Adrenal gland (tissue), 12 donors: Measurements from ENCODE around the gene DLG5. TPM values are rescaled to one million over a fixed set of nuclear protein-coding genes. Genes with fewer than 3 reads are reported as not detected.
A peak's percentile ranks its signal among the peaks of the same experiment; 100 is the strongest.
"Not testable (repeated sequence)": the region's sequence is repeated elsewhere in the genome, so short reads cannot be mapped to it uniquely, and the experiment has no call there.

Experiments used
- DNase-seq, 7 donors: peaks; one replicate each; pipeline ENCODE4 v3.0.0-alpha.2; 2019 to 2020
- H3K27ac ChIP-seq, 5 donors: fragments of 200-600 bp; sonication (generic) in 4 of 5; 1 replicate in 3 of 5; 2 replicates in 2 of 5; pipeline versions ENCODE4 v1.5.1 to v1.8.0; 2016 to 2020; ENCODE audit warnings: mild to moderate bottlenecking in 1 of 5
- H3K27me3 ChIP-seq: fragments of 200-600 bp; 2 replicates; pipeline ENCODE4 v1.8.0; 2021
- H3K36me3 ChIP-seq, 2 donors: fragments of 200-600 bp; replicated peaks in 1 of 2; 1 replicate in 1 of 2; 2 replicates in 1 of 2; pipeline versions ENCODE4 v1.5.1 to v1.8.0; 2018 to 2022
- H3K4me1 ChIP-seq, 2 donors: fragments of 200-600 bp; replicated peaks in 1 of 2; 1 replicate in 1 of 2; 2 replicates in 1 of 2; pipeline versions ENCODE4 v1.5.1 to v1.8.0; 2018 to 2021
- H3K4me3 ChIP-seq, 4 donors: fragments of 200-600 bp; sonication (generic) in 3 of 4; one replicate each; pipeline ENCODE4 v1.5.1; 2016 to 2018
- H3K9me3 ChIP-seq, 3 donors: fragments of 200-600 bp; sonication (generic) in 1 of 3; replicated peaks in 1 of 3; 1 replicate in 2 of 3; 2 replicates in 1 of 3; pipeline versions ENCODE4 v1.5.1 to v1.8.0; 2016 to 2021
- POLR2A ChIP-seq, 2 donors: fragments of 450-650 bp; IDR thresholded peaks; one replicate each; pipeline ENCODE4 v1.6.1; 2017; ENCODE audit warnings: antibody characterized with exemption in 2 of 2, mild to moderate bottlenecking in 2 of 2, moderate library complexity in 1 of 2
- WGBS, 4 donors: extraction: QIAGEN DNeasy Blood & Tissue Kit in 2 of 4; methylation state at CpG; one replicate each; pipeline versions ENCODE4 v1.1.5 to v1.1.7; 2013 to 2017; 5-methylcytosine and 5-hydroxymethylcytosine counted together
- intact Hi-C, 2 donors: fragments of 100-400 bp; cut with DNase I; formaldehyde crosslinking; loops; one replicate each; pipeline versions ENCODE4 v1.14.1 to v1.15.0; 2022 to 2023
- polyA plus RNA-seq, 3 donors: library from polyadenylated mRNA; stranded (reverse); fragments of 200-250 nt in 2 of 3; fragments of 350-450 nt in 1 of 3; fragmentation: Illumina TruSeq in 1 of 3; extraction: RNeasy Lipid Tissue Mini Kit (QIAGEN cat#74804) in 1 of 3; gene quantifications; one replicate each; pipeline ENCODE4 v1.2.3, GENCODE V29; 2013 to 2014
- total RNA-seq, 9 donors: library from RNA; depleted of rRNA in 4 of 9; stranded (reverse); fragments of >200 nt in 4 of 9; fragments of 120-200 nt in 1 of 9; fragmentation: NEBNext Ultra II Directional in 1 of 9; extraction: Animal tissue kit (Norgen Biotek cat#: 25700) in 1 of 9; gene quantifications; one replicate each; pipeline versions ENCODE4 v1.1.0 to v1.2.4, GENCODE V29; 2013 to 2023
- TF ChIP-seq, protein P1 (sequence below), 6 experiments: fragments of 450-650 bp in 4 of 6; fragments of 200-600 bp in 2 of 6; sonication (generic) in 1 of 6; IDR thresholded peaks; 1 replicate in 5 of 6; 2 replicates in 1 of 6; pipeline versions ENCODE4 v1.5.1 to v1.8.0; 2016 to 2021; ENCODE audit warnings: antibody characterized with exemption in 6 of 6, mild to moderate bottlenecking in 2 of 6, moderate library complexity in 1 of 6
- donor health status: healthy with polysubstance abuse.
- donor health status: Bipolar disorder and iron deficiency.
- donor health status: DM: yes; HTN: yes; CAD: no.
- donor health status: DM: no; HTN: no; CAD: no.
- donor health status: DM: no; HTN: no; CAD: no.
- donor health status: DM: yes; HTN: yes; CAD: no.

Gene DLG5
- total and polyA plus RNA-seq, 12 donors, result 32.6 to 175 (median 101) TPM

- TF ChIP-seq, protein P1, sequence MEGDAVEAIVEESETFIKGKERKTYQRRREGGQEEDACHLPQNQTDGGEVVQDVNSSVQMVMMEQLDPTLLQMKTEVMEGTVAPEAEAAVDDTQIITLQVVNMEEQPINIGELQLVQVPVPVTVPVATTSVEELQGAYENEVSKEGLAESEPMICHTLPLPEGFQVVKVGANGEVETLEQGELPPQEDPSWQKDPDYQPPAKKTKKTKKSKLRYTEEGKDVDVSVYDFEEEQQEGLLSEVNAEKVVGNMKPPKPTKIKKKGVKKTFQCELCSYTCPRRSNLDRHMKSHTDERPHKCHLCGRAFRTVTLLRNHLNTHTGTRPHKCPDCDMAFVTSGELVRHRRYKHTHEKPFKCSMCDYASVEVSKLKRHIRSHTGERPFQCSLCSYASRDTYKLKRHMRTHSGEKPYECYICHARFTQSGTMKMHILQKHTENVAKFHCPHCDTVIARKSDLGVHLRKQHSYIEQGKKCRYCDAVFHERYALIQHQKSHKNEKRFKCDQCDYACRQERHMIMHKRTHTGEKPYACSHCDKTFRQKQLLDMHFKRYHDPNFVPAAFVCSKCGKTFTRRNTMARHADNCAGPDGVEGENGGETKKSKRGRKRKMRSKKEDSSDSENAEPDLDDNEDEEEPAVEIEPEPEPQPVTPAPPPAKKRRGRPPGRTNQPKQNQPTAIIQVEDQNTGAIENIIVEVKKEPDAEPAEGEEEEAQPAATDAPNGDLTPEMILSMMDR (IDR thresholded peaks at IDR 0.05), result no peak
- no peak for TF ChIP-seq POLR2A (IDR thresholded peaks at IDR 0.05)
- peak in 3 of 7 donors; percentile 12 to 47 (median 20) for DNase-seq
- H3K4me1 ChIP-seq, result no peaks in the 10 kb centered on the region
- WGBS, 4 donors, result 63 to 82% (median 71%) methylated on average over 1 of the region's 1 CpG
- intact Hi-C loops, result no loop called here
- H3K4me3 ChIP-seq, result no peak overlapping the region
- H3K36me3 ChIP-seq, result peaks cover 0 to 1% of the 10 kb centered on the region in 2 donors
- H3K27ac ChIP-seq, result no peak overlapping the region
- H3K27me3 ChIP-seq, result no peaks in the 10 kb centered on the region
- no peaks in the 10 kb centered on the region for H3K9me3 ChIP-seq
These were observed 151.6 kb downstream of the DLG5 start for GRCh38 chr10:77774940-77775391.

- Histone ChIP-seq H3K27me3 (no peaks in the 10 kb centered on the region), H3K4me3 (no peak overlapping the region), H3K4me1 (no peaks in the 10 kb centered on the region), H3K27ac (no peak overlapping the region), H3K9me3 (no peaks in the 10 kb centered on the region), H3K36me3 (no peaks in the 10 kb centered on the region)
- peak in 2 of 7 donors; percentile 22 to 40 for DNase-seq
- TF ChIP-seq POLR2A (IDR thresholded peaks at IDR 0.05), result no peak
- TF ChIP-seq, protein P1 (IDR thresholded peaks at IDR 0.05), result no peak
- intact Hi-C loops, result no loop called here
- WGBS, 4 donors, result 89 to 93% (median 91%) methylated on average over 11 to 12 of the region's 12 CpGs
These were observed 152.7 kb downstream of the DLG5 start for GRCh38 chr10:77773631-77774426.

- H3K4me3 ChIP-seq, intact Hi-C loops, H3K36me3 ChIP-seq, H3K27me3 ChIP-seq, H3K4me1 ChIP-seq, H3K9me3 ChIP-seq, H3K27ac ChIP-seq: not testable (repeated sequence)
- 73 to 86% (median 76%) methylated on average over 17 of the region's 17 CpGs for WGBS, 4 donors
- peak in 2 of 7 donors; percentile 20 to 45 for DNase-seq
These were observed 153.5 kb downstream of the DLG5 start for GRCh38 chr10:77772852-77773600.

- WGBS, 4 donors, result 93 to 97% (median 94%) methylated on average over 6 to 7 of the region's 7 CpGs
- peak in 2 of 7 donors; percentile 17 to 42 for DNase-seq
- Histone ChIP-seq H3K4me1 (no peaks in the 10 kb centered on the region), H3K9me3 (no peaks in the 10 kb centered on the region), H3K27me3 (no peaks in the 10 kb centered on the region), H3K27ac (no peak overlapping the region), H3K4me3 (no peak overlapping the region), H3K36me3 (no peaks in the 10 kb centered on the region)
- intact Hi-C loops, result no loop called here
- TF ChIP-seq, protein P1 (IDR thresholded peaks at IDR 0.05), result no peak
- no peak for TF ChIP-seq POLR2A (IDR thresholded peaks at IDR 0.05)
These were observed 154.7 kb downstream of the DLG5 start for GRCh38 chr10:77771851-77772250.
